ENCODE data around the gene GJC2. TPM values are rescaled to one million over a fixed set of nuclear protein-coding genes. Genes with fewer than 3 reads are reported as not detected.

Gene GJC2
- total RNA-seq, 1 donor from 2014 or later = 1.6 TPM

DNA sequence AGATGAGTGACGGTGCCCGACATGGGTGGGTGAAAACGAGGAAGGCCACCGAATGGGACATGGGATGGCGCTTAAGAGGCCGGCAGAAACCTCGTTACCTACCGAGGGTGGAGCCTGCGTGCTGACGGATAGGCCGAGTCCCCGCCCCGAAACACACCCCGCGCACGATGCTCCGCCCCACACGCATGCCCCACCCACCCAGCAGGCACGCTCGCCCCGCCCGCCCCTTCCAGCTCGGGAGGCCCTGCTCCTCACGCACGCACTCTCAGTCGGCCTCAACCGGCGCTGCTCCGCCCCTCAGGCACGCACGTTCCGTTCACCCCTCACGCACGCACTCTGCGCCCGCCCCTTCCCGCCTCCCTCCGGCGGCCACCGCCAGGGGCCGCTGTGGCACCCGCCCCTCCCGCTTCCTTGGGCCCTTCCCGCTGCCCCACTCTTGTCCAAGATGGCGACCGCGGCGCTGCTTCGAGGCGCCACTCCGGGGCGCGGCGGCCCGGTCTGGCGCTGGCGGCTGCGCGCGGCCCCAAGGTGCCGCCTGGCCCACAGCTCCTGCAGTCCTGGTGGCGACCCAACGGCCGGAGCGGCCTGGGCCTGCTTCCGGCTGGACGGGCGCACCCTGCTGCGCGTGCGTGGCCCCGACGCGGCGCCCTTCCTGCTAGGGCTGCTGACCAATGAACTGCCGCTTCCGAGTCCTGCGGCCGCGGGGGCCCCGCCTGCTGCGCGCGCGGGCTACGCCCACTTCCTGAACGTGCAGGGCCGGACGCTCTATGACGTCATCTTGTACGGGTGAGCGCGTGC, 15.8 kb downstream of the GJC2 start, which contains the start of gene IBA57:
Gene IBA57, plus strand, starts transcription at position 433 of the 798 bp plus-strand sequence. Its CDS starts 13 bp downstream, at position 446.
- peak within 1 kb of the TSS; percentile 97 for H3K27ac Mint-ChIP-seq (ENCODE audit: unreplicated experiment)
- peak within 1 kb of the TSS; percentile 92 for H3K4me3 Mint-ChIP-seq (ENCODE audit: unreplicated experiment)
- DNase-seq (ENCODE audit: extremely low spot score, unreplicated experiment) = peak; percentile 100
- TF ChIP-seq, protein P1, sequence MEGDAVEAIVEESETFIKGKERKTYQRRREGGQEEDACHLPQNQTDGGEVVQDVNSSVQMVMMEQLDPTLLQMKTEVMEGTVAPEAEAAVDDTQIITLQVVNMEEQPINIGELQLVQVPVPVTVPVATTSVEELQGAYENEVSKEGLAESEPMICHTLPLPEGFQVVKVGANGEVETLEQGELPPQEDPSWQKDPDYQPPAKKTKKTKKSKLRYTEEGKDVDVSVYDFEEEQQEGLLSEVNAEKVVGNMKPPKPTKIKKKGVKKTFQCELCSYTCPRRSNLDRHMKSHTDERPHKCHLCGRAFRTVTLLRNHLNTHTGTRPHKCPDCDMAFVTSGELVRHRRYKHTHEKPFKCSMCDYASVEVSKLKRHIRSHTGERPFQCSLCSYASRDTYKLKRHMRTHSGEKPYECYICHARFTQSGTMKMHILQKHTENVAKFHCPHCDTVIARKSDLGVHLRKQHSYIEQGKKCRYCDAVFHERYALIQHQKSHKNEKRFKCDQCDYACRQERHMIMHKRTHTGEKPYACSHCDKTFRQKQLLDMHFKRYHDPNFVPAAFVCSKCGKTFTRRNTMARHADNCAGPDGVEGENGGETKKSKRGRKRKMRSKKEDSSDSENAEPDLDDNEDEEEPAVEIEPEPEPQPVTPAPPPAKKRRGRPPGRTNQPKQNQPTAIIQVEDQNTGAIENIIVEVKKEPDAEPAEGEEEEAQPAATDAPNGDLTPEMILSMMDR (IDR thresholded peaks at IDR 0.05) = peak; percentile 94
- no peaks in the 10 kb centered on the region for H3K27me3 Mint-ChIP-seq (ENCODE audit: unreplicated experiment)
- peaks cover 22% of the 10 kb centered on the region for H3K4me1 Mint-ChIP-seq (ENCODE audit: unreplicated experiment)
- H3K36me3 Mint-ChIP-seq (ENCODE audit: unreplicated experiment) = no peaks in the 10 kb centered on the region
- no peaks in the 10 kb centered on the region for H3K9me3 Mint-ChIP-seq (ENCODE audit: unreplicated experiment)

DNA sequence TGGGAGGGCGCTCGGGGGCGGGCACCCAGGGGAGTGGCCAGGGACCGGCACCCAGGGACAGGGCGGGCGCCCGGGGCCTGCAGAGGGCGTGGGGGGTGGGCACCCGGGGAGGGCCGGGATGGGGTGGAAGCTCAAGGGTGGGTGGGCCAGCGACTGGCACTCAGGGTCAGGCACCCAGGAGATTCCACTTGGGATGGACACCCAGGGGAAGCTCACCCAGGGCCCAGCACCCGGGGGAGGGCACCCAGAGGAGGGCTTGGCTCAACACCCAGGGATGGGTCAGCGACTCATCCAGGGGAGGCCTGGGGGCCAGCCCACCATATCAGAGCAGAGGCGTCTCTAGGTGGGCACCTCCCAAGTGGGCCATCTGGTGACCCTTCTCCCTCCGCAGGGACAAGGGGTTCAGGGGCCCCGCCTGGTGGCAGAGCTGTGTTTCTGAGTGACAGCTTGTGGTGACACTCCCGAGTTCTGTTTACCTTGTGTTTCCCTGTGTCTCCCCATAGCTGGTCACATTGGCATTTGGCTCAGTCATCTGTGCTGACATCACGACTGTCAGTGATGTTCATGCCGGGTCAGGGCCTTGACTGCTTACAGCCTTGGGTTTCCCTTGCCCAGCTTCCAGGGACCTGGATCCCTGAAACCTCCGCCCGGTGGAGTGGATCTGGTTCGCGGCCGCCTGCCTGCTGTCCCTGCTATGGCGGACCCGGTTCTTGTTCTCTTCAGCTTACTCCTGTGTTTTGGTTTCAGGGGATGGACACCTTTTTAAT, 16.6 kb downstream of the GJC2 start:
- Mint-ChIP-seq H3K27me3 (ENCODE audit: unreplicated experiment) (no peaks in the 10 kb centered on the region), H3K4me3 (ENCODE audit: unreplicated experiment) (peak overlapping the region; percentile 71), H3K4me1 (ENCODE audit: unreplicated experiment) (peaks cover 22% of the 10 kb centered on the region), H3K36me3 (ENCODE audit: unreplicated experiment) (no peaks in the 10 kb centered on the region), H3K27ac (ENCODE audit: unreplicated experiment) (peak overlapping the region; percentile 90), H3K9me3 (ENCODE audit: unreplicated experiment) (no peaks in the 10 kb centered on the region)
- TF ChIP-seq, protein P1 (IDR thresholded peaks at IDR 0.05) = peak; percentile 23
- DNase-seq (ENCODE audit: extremely low spot score, unreplicated experiment) = no peak

DNA sequence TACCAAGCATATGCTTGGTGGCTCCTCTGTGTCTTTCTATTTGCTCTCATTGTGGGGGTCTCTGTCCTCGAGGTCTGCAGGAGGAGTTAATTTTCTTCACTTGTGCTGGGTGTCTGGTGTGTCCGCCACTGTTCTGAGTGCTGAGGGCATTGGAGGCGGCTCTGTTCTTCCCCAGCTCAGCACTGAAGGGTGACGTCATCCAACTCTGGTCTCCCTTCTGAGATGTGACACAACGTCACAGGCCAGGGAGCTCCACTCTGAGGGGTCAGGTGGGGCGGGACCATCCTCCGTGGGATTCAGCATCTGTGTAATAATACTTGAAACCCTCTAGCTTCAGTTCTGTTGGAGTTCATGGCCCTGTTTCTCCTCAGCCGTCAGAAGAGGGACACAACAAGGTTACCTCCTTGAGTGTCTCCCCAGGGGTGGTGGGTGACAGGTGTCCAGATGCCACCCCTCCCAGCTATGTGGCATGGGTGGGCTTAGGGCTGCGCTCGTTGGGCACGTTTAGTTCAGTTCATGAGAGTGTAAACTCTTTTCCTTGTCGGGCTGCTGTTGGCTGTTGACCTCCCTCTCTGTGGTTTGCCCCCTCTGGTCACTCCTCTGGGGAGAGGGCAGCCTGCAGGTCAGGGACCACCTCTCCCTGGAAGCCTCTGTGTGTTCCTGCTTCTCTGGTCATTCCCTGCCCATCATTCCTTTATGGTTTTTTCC, 19.0 kb downstream of the GJC2 start:
- H3K36me3 Mint-ChIP-seq (ENCODE audit: unreplicated experiment) = no peaks in the 10 kb centered on the region
- no peak overlapping the region for H3K4me3 Mint-ChIP-seq (ENCODE audit: unreplicated experiment)
- no peak for DNase-seq (ENCODE audit: extremely low spot score, unreplicated experiment)
- H3K9me3 Mint-ChIP-seq (ENCODE audit: unreplicated experiment) = no peaks in the 10 kb centered on the region
- TF ChIP-seq, protein P1 (IDR thresholded peaks at IDR 0.05) = no peak
- no peak overlapping the region for H3K27ac Mint-ChIP-seq (ENCODE audit: unreplicated experiment)
- peaks cover 25% of the 10 kb centered on the region for H3K4me1 Mint-ChIP-seq (ENCODE audit: unreplicated experiment)
- no peaks in the 10 kb centered on the region for H3K27me3 Mint-ChIP-seq (ENCODE audit: unreplicated experiment)

DNA sequence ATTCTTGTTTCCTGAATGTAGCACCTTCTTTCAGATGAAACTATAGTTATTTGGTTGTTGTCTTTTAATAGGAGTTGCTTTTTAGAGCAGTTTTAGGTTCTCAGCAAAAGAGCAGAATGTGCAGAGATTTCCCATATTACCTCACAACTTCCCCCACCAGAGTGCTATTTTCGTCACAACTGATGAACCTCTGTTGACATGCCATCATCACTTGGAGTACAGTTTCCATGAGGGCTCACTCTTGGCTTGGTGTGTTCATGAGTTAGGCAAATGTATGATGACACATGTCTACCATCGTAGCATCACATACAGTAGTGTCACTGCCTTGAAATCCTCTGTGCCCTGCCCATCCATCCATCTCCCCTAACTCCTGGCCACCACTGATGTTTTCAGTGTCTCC, 19.6 kb downstream of the GJC2 start:
- Mint-ChIP-seq H3K27ac (ENCODE audit: unreplicated experiment) (no peak overlapping the region), H3K36me3 (ENCODE audit: unreplicated experiment) (no peaks in the 10 kb centered on the region), H3K27me3 (ENCODE audit: unreplicated experiment) (no peaks in the 10 kb centered on the region), H3K4me3 (ENCODE audit: unreplicated experiment) (no peak overlapping the region), H3K4me1 (ENCODE audit: unreplicated experiment) (peaks cover 24% of the 10 kb centered on the region), H3K9me3 (ENCODE audit: unreplicated experiment) (no peaks in the 10 kb centered on the region)
- TF ChIP-seq, protein P1 (IDR thresholded peaks at IDR 0.05) = no peak
- no peak for DNase-seq (ENCODE audit: extremely low spot score, unreplicated experiment)
